ENCODE data around the gene ALOX12B. TPM values are rescaled to one million over a fixed set of nuclear protein-coding genes. Genes with fewer than 3 reads are reported as not detected.
A peak's percentile ranks its signal among the peaks of the same experiment; 100 is the strongest.
"Not testable (repeated sequence)": the region's sequence is repeated elsewhere in the genome, so short reads cannot be mapped to it uniquely, and the experiment has no call there.

Gene ALOX12B
- total RNA-seq, 2 experiments from 2014 or later, result 0.42 to 0.64 TPM

GRCh38 chr17:8064561-8065019, 22.9 kb downstream of the ALOX12B start:
- Mint-ChIP-seq H3K4me1 (peaks cover 2% of the 10 kb centered on the region), H3K9me3 (ENCODE audit: low read depth) (no peaks in the 10 kb centered on the region), H3K4me3 (no peak overlapping the region), H3K27me3 (peaks cover 65% of the 10 kb centered on the region), H3K36me3 (no peaks in the 10 kb centered on the region), H3K27ac (no peak overlapping the region)
- DNase-seq (no peak), ATAC-seq (no peak)
- CTCF ChIA-PET, result interaction anchor here (1.1 to 2.4 kb wide), 2 partner anchors 10 to 75 kb away, joined by 3 to 9 read pairs; no protein-coding TSS in a partner anchor

GRCh38 chr17:8063761-8064534, 23.6 kb downstream of the ALOX12B start:
- CTCF ChIA-PET, result interaction anchor here (1.1 to 5.7 kb wide), 3 partner anchors 10 to 74 kb away, joined by 3 to 46 read pairs (median 9); no protein-coding TSS in a partner anchor
- H3K4me3 Mint-ChIP-seq, result no peak overlapping the region
- no peaks in the 10 kb centered on the region for H3K36me3 Mint-ChIP-seq
- DNase-seq (no peak), ATAC-seq (no peak)
- H3K27me3 Mint-ChIP-seq, result peaks cover 71% of the 10 kb centered on the region
- peaks cover 2% of the 10 kb centered on the region for H3K4me1 Mint-ChIP-seq
- no peaks in the 10 kb centered on the region for H3K9me3 Mint-ChIP-seq (ENCODE audit: low read depth)
- no peak overlapping the region for H3K27ac Mint-ChIP-seq

DNA sequence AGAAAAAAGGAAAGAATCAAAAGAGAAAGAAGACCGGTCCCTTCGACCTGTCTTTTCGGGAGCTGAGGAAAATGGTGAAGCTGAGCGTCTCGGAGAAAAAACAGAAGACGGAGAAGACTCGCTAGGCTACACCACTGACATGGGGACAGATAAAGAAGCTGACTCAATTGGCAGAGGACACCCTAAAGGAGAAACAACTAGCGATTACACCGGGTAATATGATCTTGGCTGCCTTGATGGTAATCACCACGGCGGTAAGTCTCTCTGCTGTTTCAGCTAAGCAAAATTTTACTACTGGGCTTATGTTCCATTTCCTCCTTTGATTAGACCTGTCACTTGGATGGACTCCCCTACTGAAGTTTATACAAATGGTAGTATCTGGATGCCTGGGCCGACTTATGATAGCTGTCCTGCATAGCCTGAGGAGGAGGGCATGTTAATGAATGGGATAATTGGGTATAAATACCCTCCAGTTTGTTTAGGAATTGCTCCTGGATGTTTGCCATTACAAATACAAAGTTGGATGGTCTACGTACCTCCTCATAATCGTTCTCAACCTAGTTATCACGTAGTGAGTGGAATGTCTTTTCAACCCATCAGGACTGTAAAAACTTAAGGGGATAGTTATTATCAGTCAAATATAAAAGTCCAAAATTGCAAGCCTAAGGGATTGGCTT, 24.6 kb downstream of the ALOX12B start:
- Mint-ChIP-seq H3K4me1 (peaks cover 5% of the 10 kb centered on the region), H3K9me3 (ENCODE audit: low read depth) (no peaks in the 10 kb centered on the region), H3K27me3 (peaks cover 72% of the 10 kb centered on the region), H3K36me3 (no peaks in the 10 kb centered on the region), H3K4me3 (no peak overlapping the region), H3K27ac (no peak overlapping the region)
- ATAC-seq, result no peak
- CTCF ChIA-PET, result interaction anchor here (0.8 to 9.7 kb wide), 7 partner anchors 12 to 59 kb away, joined by 3 to 256 read pairs (median 69); partner anchors contain the start of gene ALOXE3
- DNase-seq, result no peak

- CTCF ChIA-PET, result interaction anchor here (0.8 to 9.7 kb wide), 10 partner anchors 12 to 76 kb away, joined by 3 to 256 read pairs (median 55); partner anchors contain the start of gene ALOXE3
- Mint-ChIP-seq H3K4me3 (no peak overlapping the region), H3K27ac (no peak overlapping the region), H3K36me3 (no peaks in the 10 kb centered on the region), H3K4me1 (peaks cover 9% of the 10 kb centered on the region), H3K27me3 (peaks cover 77% of the 10 kb centered on the region), H3K9me3 (ENCODE audit: low read depth) (no peaks in the 10 kb centered on the region)
- ATAC-seq, result no peak
- no peak for DNase-seq
Measured at GRCh38 chr17:8062435-8062806, 25.1 kb downstream of the ALOX12B start.

DNA sequence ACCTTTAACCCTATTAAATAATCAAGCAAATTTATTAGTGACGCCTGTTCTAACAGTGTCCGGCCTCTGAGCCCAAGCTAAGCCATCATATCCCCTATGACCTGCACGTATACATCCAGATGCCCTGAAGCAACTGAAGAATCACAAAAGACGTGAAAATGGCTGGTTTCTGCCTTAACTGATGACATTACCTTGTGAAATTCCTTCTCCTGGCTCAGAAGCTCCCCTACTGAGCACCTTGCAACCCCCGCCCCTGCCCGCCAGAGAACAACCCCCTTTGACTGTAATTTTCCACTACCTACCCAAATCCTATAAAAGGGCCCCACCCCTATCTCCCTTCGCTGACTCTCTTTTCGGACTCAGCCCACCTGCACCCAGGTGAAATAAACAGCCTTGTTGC, 25.7 kb downstream of the ALOX12B start:
- H3K27ac Mint-ChIP-seq; H3K9me3 Mint-ChIP-seq (ENCODE audit: low read depth); ATAC-seq; H3K4me3 Mint-ChIP-seq; H3K36me3 Mint-ChIP-seq; DNase-seq: not testable (repeated sequence)
- Mint-ChIP-seq H3K4me1 (peaks cover 15% of the 10 kb centered on the region), H3K27me3 (peaks cover 82% of the 10 kb centered on the region)
- CTCF ChIA-PET, result interaction anchor here (0.9 to 9.7 kb wide), 13 partner anchors 10 to 239 kb away, joined by 3 to 256 read pairs (median 46); partner anchors contain the start of gene ALOXE3

DNA sequence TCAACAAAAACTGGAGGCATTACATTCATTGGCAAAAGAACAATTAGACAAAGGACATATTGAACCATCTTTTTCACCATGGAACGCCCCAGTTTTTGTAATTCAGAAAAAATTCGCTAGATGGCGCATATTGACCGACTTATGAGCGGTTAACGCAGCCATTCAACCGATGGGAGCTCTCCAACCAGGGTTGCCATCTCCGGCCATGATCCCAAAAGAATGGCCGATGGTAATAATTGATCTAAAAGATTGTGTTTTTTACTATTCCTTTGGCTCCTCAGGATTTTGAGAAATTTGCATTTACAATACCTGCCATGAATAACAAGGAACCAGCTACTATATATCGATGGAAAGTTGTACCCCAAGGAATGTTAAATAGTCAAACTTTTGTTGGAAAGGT, 27.2 kb downstream of the ALOX12B start:
- ATAC-seq (no peak), DNase-seq (peak; percentile 70)
- CTCF ChIA-PET, result interaction anchor here (0.6 to 9.7 kb wide), 47 partner anchors 8 to 316 kb away, joined by 3 to 256 read pairs (median 4); partner anchors contain the start of genes ALOXE3, BORCS6, NAA38 and RNF227
- no peaks in the 10 kb centered on the region for H3K9me3 Mint-ChIP-seq (ENCODE audit: low read depth)
- peaks cover 77% of the 10 kb centered on the region for H3K27me3 Mint-ChIP-seq
- no peaks in the 10 kb centered on the region for H3K36me3 Mint-ChIP-seq
- H3K4me1 Mint-ChIP-seq, result peaks cover 30% of the 10 kb centered on the region
- H3K27ac Mint-ChIP-seq, result no peak overlapping the region
- H3K4me3 Mint-ChIP-seq, result no peak overlapping the region

- Mint-ChIP-seq H3K36me3 (no peaks in the 10 kb centered on the region), H3K4me1 (peaks cover 30% of the 10 kb centered on the region), H3K9me3 (ENCODE audit: low read depth) (no peaks in the 10 kb centered on the region), H3K27me3 (peaks cover 66% of the 10 kb centered on the region), H3K27ac (no peak overlapping the region), H3K4me3 (no peak overlapping the region)
- DNase-seq, result no peak
- no peak for ATAC-seq
- CTCF ChIA-PET, result interaction anchor here (0.7 to 9.7 kb wide), 19 partner anchors 16 to 316 kb away, joined by 3 to 256 read pairs (median 13); partner anchors contain the start of genes ALOXE3 and RNF227
Measured at GRCh38 chr17:8059131-8059530, 28.4 kb downstream of the ALOX12B start.

DNA sequence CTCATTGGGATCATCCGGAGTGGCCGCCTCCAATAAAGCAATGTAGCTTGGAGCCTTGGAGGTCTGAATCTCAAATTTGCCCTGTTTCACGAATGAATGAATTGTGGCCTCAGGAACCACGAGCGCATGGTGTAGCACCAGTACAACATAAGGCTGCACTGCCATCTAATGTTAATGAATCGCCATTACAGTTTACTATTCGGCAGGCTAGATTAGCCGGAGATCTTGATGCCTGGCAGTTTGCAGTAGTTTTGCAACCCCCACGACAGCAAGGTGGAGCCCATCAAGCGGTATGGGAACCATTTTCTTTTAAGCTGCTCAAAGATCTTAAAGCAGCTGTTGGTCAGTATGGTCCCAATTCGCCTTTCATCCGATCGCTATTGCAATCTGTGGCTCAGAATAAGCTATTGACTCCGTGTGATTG, 29.8 kb downstream of the ALOX12B start:
- ATAC-seq (peak; percentile 79), DNase-seq (peak; percentile 71)
- no peak overlapping the region for H3K4me3 Mint-ChIP-seq
- H3K27ac Mint-ChIP-seq, result no peak overlapping the region
- H3K36me3 Mint-ChIP-seq, result no peaks in the 10 kb centered on the region
- H3K4me1 Mint-ChIP-seq, result peaks cover 28% of the 10 kb centered on the region
- CTCF ChIA-PET, result interaction anchor here (0.7 to 9.7 kb wide), 38 partner anchors 8 to 314 kb away, joined by 3 to 256 read pairs (median 5); partner anchors contain the start of genes ALOX12B, ALOXE3, CNTROB and GUCY2D
- H3K9me3 Mint-ChIP-seq (ENCODE audit: low read depth), result no peaks in the 10 kb centered on the region
- peaks cover 55% of the 10 kb centered on the region for H3K27me3 Mint-ChIP-seq

DNA sequence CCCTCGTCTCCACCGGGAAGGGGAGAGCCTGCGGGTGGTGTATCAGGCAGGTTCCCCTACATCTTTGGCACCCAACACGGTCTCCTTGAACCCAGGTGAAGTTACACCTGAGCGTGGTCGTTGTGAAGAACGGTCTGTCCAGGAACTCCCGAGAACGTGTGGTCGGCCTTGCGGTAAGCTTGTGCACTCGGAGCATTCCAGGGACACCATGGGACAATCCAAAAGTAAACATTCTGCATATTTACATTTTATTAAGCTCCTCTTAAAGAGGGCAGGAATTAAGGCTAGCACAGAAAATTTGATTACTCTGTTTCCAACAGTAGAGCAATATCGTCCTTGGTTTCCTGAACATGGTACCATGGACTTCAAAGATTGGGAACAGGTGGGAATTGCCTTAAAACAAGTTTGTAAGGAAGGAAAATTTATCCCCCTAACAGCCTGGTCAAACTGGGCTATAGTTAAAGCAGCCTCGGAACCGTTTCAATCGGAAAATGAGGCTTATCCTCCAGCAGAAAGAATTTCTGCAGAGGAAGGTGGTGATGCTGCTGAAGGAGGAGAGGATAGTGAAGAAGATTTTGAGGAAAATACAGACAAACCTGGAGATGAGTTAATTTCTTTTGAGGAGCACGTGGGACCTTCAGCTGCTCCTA, 30.4 kb downstream of the ALOX12B start:
- no peak overlapping the region for H3K4me3 Mint-ChIP-seq
- CTCF ChIA-PET, result interaction anchor here (0.6 to 9.7 kb wide), 40 partner anchors 9 to 314 kb away, joined by 3 to 256 read pairs (median 5); partner anchors contain the start of genes ALOX12B, ALOXE3, CNTROB and GUCY2D
- ATAC-seq (no peak), DNase-seq (no peak)
- peak overlapping the region; percentile 16 for H3K27ac Mint-ChIP-seq
- H3K9me3 Mint-ChIP-seq (ENCODE audit: low read depth), result no peaks in the 10 kb centered on the region
- H3K4me1 Mint-ChIP-seq, result peaks cover 28% of the 10 kb centered on the region
- H3K27me3 Mint-ChIP-seq, result peaks cover 49% of the 10 kb centered on the region
- H3K36me3 Mint-ChIP-seq, result no peaks in the 10 kb centered on the region

GRCh38 chr17:8056232-8056975, 31.1 kb downstream of the ALOX12B start:
- Mint-ChIP-seq H3K36me3 (no peaks in the 10 kb centered on the region), H3K27ac (peak overlapping the region; percentile 16), H3K4me3 (no peak overlapping the region), H3K27me3 (peaks cover 42% of the 10 kb centered on the region), H3K9me3 (ENCODE audit: low read depth) (no peaks in the 10 kb centered on the region), H3K4me1 (peaks cover 28% of the 10 kb centered on the region)
- ATAC-seq (peak; percentile 77), DNase-seq (peak; percentile 91)
- CTCF ChIA-PET, result interaction anchor here (0.6 to 9.7 kb wide), 31 partner anchors 10 to 328 kb away, joined by 3 to 256 read pairs (median 5); partner anchors contain the start of genes ALOX12B, ALOXE3, CNTROB and GUCY2D

GRCh38 chr17:8055851-8056231, 31.7 kb downstream of the ALOX12B start:
- DNase-seq (no peak), ATAC-seq (no peak)
- Mint-ChIP-seq H3K27ac (no peak overlapping the region), H3K4me1 (peaks cover 28% of the 10 kb centered on the region), H3K9me3 (ENCODE audit: low read depth) (no peaks in the 10 kb centered on the region), H3K4me3 (no peak overlapping the region), H3K36me3 (no peaks in the 10 kb centered on the region), H3K27me3 (peaks cover 37% of the 10 kb centered on the region)
- CTCF ChIA-PET, result interaction anchor here (0.9 to 9.7 kb wide), 20 partner anchors 14 to 328 kb away, joined by 3 to 256 read pairs (median 6); partner anchors contain the start of genes ALOX12B, CNTROB, GUCY2D and RNF227

- DNase-seq (no peak), ATAC-seq (no peak)
- Mint-ChIP-seq H3K9me3 (ENCODE audit: low read depth) (no peaks in the 10 kb centered on the region), H3K4me1 (peaks cover 25% of the 10 kb centered on the region), H3K27me3 (peaks cover 14% of the 10 kb centered on the region), H3K36me3 (no peaks in the 10 kb centered on the region), H3K4me3 (no peak overlapping the region), H3K27ac (no peak overlapping the region)
- CTCF ChIA-PET, result interaction anchor here (0.7 to 1.8 kb wide), 3 partner anchors 37 to 65 kb away, joined by 3 to 6 read pairs (median 3); no protein-coding TSS in a partner anchor
Measured at GRCh38 chr17:8053600-8053999, 33.9 kb downstream of the ALOX12B start.
